GM20000 (cell line): ENCODE measurements around the gene ARHGAP23.

Experiments used
- DNase-seq: peaks from one replicate; pipeline ENCODE4 v3.0.0; 2012; ENCODE audit warnings: low spot score
- CTCF ChIP-seq: IDR thresholded peaks from 2 replicates; pipeline ENCODE4 v1.5.1; 2012; ENCODE audit warnings: mild to moderate bottlenecking, control low read depth; ENCODE audit errors: extremely low read depth, missing control alignments

ARHGAP23 gene

GRCh38 chr17:38403491-38403890 is 24.8 kb upstream of the ARHGAP23 start:
- no peak for DNase-seq
- no peak for TF ChIP-seq CTCF

GRCh38 chr17:38404174-38404943 is 23.9 kb upstream of the ARHGAP23 start:
- no peak for DNase-seq
- TF ChIP-seq CTCF, result no peak

- no peak for TF ChIP-seq CTCF
Measured at GRCh38 chr17:38405654-38406053, 22.6 kb upstream of the ARHGAP23 start.

GRCh38 chr17:38410201-38410600 is 18.1 kb upstream of the ARHGAP23 start:
- TF ChIP-seq CTCF, result no peak
- DNase-seq, result no peak

More at GRCh38 chr17:38405654-38406053, 22.6 kb upstream of the ARHGAP23 start:
- DNase-seq, result no peak

- TF ChIP-seq CTCF, result no peak
- peak; percentile 55 for DNase-seq
Measured at GRCh38 chr17:38415250-38416194, 12.7 kb upstream of the ARHGAP23 start.

- TF ChIP-seq CTCF, result no peak
- no peak for DNase-seq
Measured at GRCh38 chr17:38416840-38417209, 11.4 kb upstream of the ARHGAP23 start.

GRCh38 chr17:38417210-38417951 is 10.9 kb upstream of the ARHGAP23 start:
- no peak for TF ChIP-seq CTCF
- peak; percentile 45 for DNase-seq
